Activated naive CD8-positive, alpha-beta T cell treated with anti-CD3 and anti-CD28 coated beads, Interleukin-2, amount 10 ng/mL, durations not matched to agents 7 days and 5 days (primary cell): ENCODE data around the gene SELENOH. TPM values are rescaled to one million over a fixed set of nuclear protein-coding genes. Genes with fewer than 3 reads are reported as not detected.
"Not testable (repeated sequence)": the region's sequence is repeated elsewhere in the genome, so short reads cannot be mapped to it uniquely, and the experiment has no call there.

Experiments used
- ATAC-seq: fragments of 150-1000 bp; cut with Tn5 transposase; one replicate; pipeline ENCODE4 v1.10.0; 2021; ENCODE audit warnings: low read depth, moderate library complexity
- POLR2A ChIA-PET: fragments of 350-600 bp; sonication (Branson Sonifier 250); formaldehyde crosslinking; loops from one replicate; lab custom pipeline; 2021; ENCODE audit warnings: antibody characterized with exemption; lab: Charles Lee
- DNase-seq: peaks from one replicate; pipeline ENCODE4 v3.0.0; 2021
- H3K27ac Mint-ChIP-seq: one replicate; pipeline ENCODE4 v1.8.0; 2022; ENCODE audit warnings: mild to moderate bottlenecking, mixed read lengths
- H3K27me3 Mint-ChIP-seq: one replicate; pipeline ENCODE4 v1.8.0; 2022; ENCODE audit warnings: mild to moderate bottlenecking, moderate library complexity, mixed read lengths
- H3K36me3 Mint-ChIP-seq: one replicate; pipeline ENCODE4 v1.8.0; 2021; ENCODE audit warnings: mild to moderate bottlenecking, mixed read lengths
- H3K4me1 Mint-ChIP-seq: one replicate; pipeline ENCODE4 v1.8.0; 2021; ENCODE audit warnings: mixed read lengths
- H3K4me3 Mint-ChIP-seq: one replicate; pipeline ENCODE4 v1.8.0; 2022; ENCODE audit warnings: mild to moderate bottlenecking, moderate library complexity, mixed read lengths
- H3K9me3 Mint-ChIP-seq: one replicate; pipeline ENCODE4 v1.8.0; 2021; ENCODE audit warnings: mixed read lengths
- total RNA-seq, 2 experiments: library from RNA; stranded (reverse); gene quantifications; one replicate each; pipeline ENCODE4 v1.2.3, GENCODE V29; 2021

SELENOH gene
- total RNA-seq, 2 experiments from 2014 or later, result 176 to 178 TPM

GRCh38 chr11:57716726-57717125, 24.6 kb upstream of the SELENOH start:
- H3K27me3 Mint-ChIP-seq, H3K9me3 Mint-ChIP-seq, ATAC-seq, H3K27ac Mint-ChIP-seq, POLR2A ChIA-PET, H3K4me3 Mint-ChIP-seq, DNase-seq: not testable (repeated sequence)
- Mint-ChIP-seq H3K4me1 (peaks cover 12% of the 10 kb centered on the region), H3K36me3 (peaks cover 10% of the 10 kb centered on the region)

- H3K36me3 Mint-ChIP-seq, result peaks cover 4% of the 10 kb centered on the region
- ATAC-seq (no peak), DNase-seq (no peak)
- H3K4me3 Mint-ChIP-seq, result no peak overlapping the region
- H3K27ac Mint-ChIP-seq, result no peak overlapping the region
- POLR2A ChIA-PET, result no interaction called here
- H3K4me1 Mint-ChIP-seq, result peaks cover 5% of the 10 kb centered on the region
- H3K27me3 Mint-ChIP-seq, result no peaks in the 10 kb centered on the region
- no peaks in the 10 kb centered on the region for H3K9me3 Mint-ChIP-seq
These were observed 14.1 kb upstream of the SELENOH start for GRCh38 chr11:57727185-57727584.

DNA sequence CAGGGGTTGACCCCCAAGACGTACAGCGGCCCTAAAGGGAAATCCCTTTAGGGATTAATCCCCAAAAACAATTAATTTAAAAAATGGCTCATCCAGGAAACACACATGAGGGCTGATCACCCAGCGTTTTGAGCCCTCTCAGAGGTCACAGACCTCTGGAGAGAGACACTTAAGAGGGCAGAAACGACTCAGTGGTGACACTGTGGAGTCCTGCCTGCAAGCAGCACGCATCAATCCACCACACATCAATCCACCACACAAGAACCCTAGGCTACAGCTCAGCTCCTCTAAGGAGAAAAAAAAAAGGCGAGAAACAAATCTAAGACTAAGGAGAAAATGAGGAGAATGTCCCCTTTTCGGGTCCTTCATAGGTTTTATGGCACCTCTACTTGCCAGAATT, 12.5 kb upstream of the SELENOH start:
- H3K36me3 Mint-ChIP-seq, result peaks cover 4% of the 10 kb centered on the region
- H3K4me1 Mint-ChIP-seq, result peaks cover 5% of the 10 kb centered on the region
- POLR2A ChIA-PET, result no interaction called here
- ATAC-seq (no peak), DNase-seq (no peak)
- H3K27me3 Mint-ChIP-seq, result no peaks in the 10 kb centered on the region
- no peak overlapping the region for H3K4me3 Mint-ChIP-seq
- no peaks in the 10 kb centered on the region for H3K9me3 Mint-ChIP-seq
- H3K27ac Mint-ChIP-seq, result no peak overlapping the region

- POLR2A ChIA-PET, result no interaction called here
- DNase-seq (no peak), ATAC-seq (no peak)
- H3K9me3 Mint-ChIP-seq, result no peaks in the 10 kb centered on the region
- no peaks in the 10 kb centered on the region for H3K27me3 Mint-ChIP-seq
- peaks cover 5% of the 10 kb centered on the region for H3K4me1 Mint-ChIP-seq
- H3K27ac Mint-ChIP-seq, result no peak overlapping the region
- no peak overlapping the region for H3K4me3 Mint-ChIP-seq
- peaks cover 6% of the 10 kb centered on the region for H3K36me3 Mint-ChIP-seq
These were observed 11.8 kb upstream of the SELENOH start for GRCh38 chr11:57729479-57729878.

GRCh38 chr11:57732661-57733060, 8.6 kb upstream of the SELENOH start:
- H3K27me3 Mint-ChIP-seq, result no peaks in the 10 kb centered on the region
- H3K4me3 Mint-ChIP-seq, result no peak overlapping the region
- peaks cover 14% of the 10 kb centered on the region for H3K4me1 Mint-ChIP-seq
- no peak overlapping the region for H3K27ac Mint-ChIP-seq
- DNase-seq (no peak), ATAC-seq (no peak)
- peaks cover 6% of the 10 kb centered on the region for H3K36me3 Mint-ChIP-seq
- POLR2A ChIA-PET, result interaction anchor here (1.1 kb wide), 1 partner anchor 13 kb away, joined by 3 read pairs; no protein-coding TSS in a partner anchor
- H3K9me3 Mint-ChIP-seq, result no peaks in the 10 kb centered on the region

DNA sequence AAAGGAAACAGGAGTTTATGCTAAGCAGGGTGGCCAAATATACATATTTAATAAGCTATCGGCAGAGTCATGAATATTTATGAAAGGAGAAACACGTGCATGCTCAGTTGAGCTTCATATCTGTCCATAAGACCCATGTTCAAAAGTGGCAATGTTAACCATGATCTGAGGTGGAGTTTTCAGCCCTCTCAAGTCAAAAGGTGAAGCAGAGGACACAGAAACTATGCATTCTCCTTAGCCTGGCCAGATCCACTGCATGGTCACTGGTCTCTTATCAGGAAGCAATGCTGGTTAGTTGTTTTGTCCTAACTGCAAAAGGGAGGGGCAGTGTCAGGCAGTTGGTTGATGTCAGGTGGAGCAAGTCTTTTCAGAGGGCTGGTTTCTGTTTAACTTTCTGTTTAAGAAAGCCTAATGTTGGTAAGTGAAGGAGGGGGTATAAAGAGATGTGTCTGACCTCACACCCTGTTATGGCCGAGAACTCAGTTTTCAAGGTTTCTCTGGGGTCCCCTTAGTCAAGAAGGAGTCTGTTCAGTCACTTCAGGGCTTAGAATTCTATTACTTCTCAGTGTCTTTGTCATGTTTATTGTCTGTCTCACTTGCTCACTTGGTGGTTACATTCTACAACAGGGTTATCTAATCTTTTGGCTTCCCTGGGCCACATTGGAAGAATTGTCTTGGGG, 5.5 kb upstream of the SELENOH start:
- DNase-seq (no peak), ATAC-seq (no peak)
- Mint-ChIP-seq H3K27me3 (no peaks in the 10 kb centered on the region), H3K4me3 (no peak overlapping the region), H3K36me3 (peaks cover 12% of the 10 kb centered on the region), H3K9me3 (no peaks in the 10 kb centered on the region), H3K27ac (peak overlapping the region; percentile 74), H3K4me1 (peaks cover 14% of the 10 kb centered on the region)
- POLR2A ChIA-PET, result interaction anchor here (0.6 to 1.2 kb wide), 4 partner anchors 11 to 202 kb away, joined by 3 to 6 read pairs (median 4); no protein-coding TSS in a partner anchor

DNA sequence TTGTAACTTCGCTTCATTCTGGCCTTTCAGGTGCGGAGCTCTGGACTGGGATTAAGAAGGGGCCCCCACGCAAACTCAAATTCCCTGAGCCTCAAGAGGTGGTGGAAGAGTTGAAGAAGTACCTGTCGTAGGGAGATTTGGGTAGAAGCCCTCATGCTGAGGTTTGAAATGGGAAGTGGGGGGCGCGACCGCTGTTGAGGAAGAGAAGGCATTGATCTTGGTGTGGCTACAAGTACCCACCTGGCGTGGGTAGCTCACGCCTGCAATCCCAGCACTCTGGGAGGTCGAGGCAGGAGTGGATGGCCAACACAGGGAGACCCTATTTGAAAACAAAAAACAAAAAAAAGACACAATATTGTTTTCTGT, 779 bp downstream of the SELENOH start:
- POLR2A ChIA-PET, result interaction anchor here (0.6 to 2.5 kb wide), 22 partner anchors 10 to 836 kb away, joined by 3 to 36 read pairs (median 4); partner anchors contain the start of genes BTBD18, MED19, SLC43A1 and TIMM10
- Mint-ChIP-seq H3K9me3 (no peaks in the 10 kb centered on the region), H3K4me1 (peaks cover 36% of the 10 kb centered on the region), H3K27ac (peak overlapping the region; percentile 100), H3K4me3 (peak overlapping the region; percentile 100), H3K27me3 (no peaks in the 10 kb centered on the region), H3K36me3 (peaks cover 38% of the 10 kb centered on the region)
- no peak for ATAC-seq
- no peak for DNase-seq

GRCh38 chr11:57744357-57744756, 3.1 kb downstream of the SELENOH start:
- peak overlapping the region; percentile 44 for H3K27ac Mint-ChIP-seq
- no peak for DNase-seq
- POLR2A ChIA-PET, result interaction anchor here (0.6 to 0.8 kb wide), 3 partner anchors 19 to 177 kb away, joined by 3 to 4 read pairs (median 4); no protein-coding TSS in a partner anchor
- H3K4me3 Mint-ChIP-seq, result peak overlapping the region; percentile 21
- peaks cover 36% of the 10 kb centered on the region for H3K36me3 Mint-ChIP-seq
- no peak for ATAC-seq
- H3K4me1 Mint-ChIP-seq, result peaks cover 37% of the 10 kb centered on the region
- no peaks in the 10 kb centered on the region for H3K9me3 Mint-ChIP-seq
- H3K27me3 Mint-ChIP-seq, result no peaks in the 10 kb centered on the region

DNA sequence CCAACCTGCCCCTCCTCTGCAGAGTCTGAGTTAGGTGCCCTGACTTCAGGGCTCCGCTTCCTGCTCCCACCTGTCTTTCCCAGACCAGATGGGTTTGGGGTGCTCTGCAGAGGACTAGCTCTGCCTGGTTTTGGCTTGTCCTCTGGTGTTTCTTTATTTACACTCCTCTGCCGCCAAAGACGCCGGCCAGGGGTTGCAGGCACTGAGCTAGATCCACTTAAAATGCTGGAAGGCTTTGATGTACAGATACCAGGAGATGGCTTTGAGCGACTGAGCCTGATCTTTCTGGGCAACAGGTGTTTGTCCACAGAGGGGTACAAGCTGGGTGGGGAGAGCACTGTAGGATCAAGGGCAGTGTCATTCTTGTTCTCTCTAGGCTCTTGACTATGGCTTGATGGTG, 3.9 kb downstream of the SELENOH start:
- H3K27ac Mint-ChIP-seq, result peak overlapping the region; percentile 75
- H3K4me1 Mint-ChIP-seq, result peaks cover 34% of the 10 kb centered on the region
- POLR2A ChIA-PET, result interaction anchor here (0.7 to 1.1 kb wide), 2 partner anchors 13 to 178 kb away, joined by 3 read pairs; no protein-coding TSS in a partner anchor
- no peak for DNase-seq
- H3K4me3 Mint-ChIP-seq, result no peak overlapping the region
- H3K9me3 Mint-ChIP-seq, result no peaks in the 10 kb centered on the region
- ATAC-seq, result no peak
- H3K36me3 Mint-ChIP-seq, result peaks cover 34% of the 10 kb centered on the region
- no peaks in the 10 kb centered on the region for H3K27me3 Mint-ChIP-seq

- DNase-seq (no peak), ATAC-seq (no peak)
- Mint-ChIP-seq H3K9me3 (no peaks in the 10 kb centered on the region), H3K4me3 (no peak overlapping the region), H3K36me3 (peaks cover 32% of the 10 kb centered on the region), H3K27me3 (no peaks in the 10 kb centered on the region), H3K27ac (peak overlapping the region; percentile 22), H3K4me1 (peaks cover 30% of the 10 kb centered on the region)
- POLR2A ChIA-PET, result interaction anchor here (0.7 to 1.2 kb wide), 2 partner anchors 11 to 12 kb away, joined by 3 to 6 read pairs; no protein-coding TSS in a partner anchor
These were observed 5.6 kb downstream of the SELENOH start for GRCh38 chr11:57746920-57747319.

DNA sequence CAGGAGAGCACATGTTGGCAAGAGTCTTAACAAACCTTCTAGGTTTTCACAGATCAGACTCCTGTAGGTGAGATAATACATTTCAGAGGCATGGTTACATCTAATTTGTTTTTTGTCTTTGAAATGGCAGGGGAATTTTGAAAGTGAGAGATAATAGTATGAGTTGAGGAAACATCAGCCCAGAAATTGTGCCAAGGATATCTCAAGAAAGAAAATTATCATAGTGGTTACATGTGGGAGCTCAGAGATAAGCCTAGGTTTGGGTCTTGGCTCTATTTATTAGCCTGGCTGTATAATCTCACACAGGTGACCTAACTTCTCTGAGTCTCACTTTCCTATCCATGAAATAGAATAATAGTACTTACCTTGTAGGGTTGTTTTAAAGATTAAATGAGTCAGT, 9.9 kb downstream of the SELENOH start:
- peaks cover 10% of the 10 kb centered on the region for H3K4me1 Mint-ChIP-seq

GRCh38 chr11:57751676-57752253, 10.5 kb downstream of the SELENOH start, which contains the start of gene BTBD18:
BTBD18 (minus strand) TSS chr11:57751819; CDS start chr11:57751188, 631 bp downstream.
- Mint-ChIP-seq H3K4me1 (peaks cover 8% of the 10 kb centered on the region), H3K27me3 (no peaks in the 10 kb centered on the region), H3K36me3 (peaks cover 8% of the 10 kb centered on the region), H3K27ac (peak within 1 kb of the TSS; percentile 65), H3K9me3 (no peaks in the 10 kb centered on the region), H3K4me3 (no peak within 1 kb of the TSS)
- peak; percentile 47 for ATAC-seq
- POLR2A ChIA-PET, result interaction anchor here (1.8 to 2.0 kb wide), 2 partner anchors 10 to 49 kb away, joined by 10 to 13 read pairs; partner anchors contain the start of gene SELENOH
- DNase-seq, result no peak

More for the DNA sequence above, 9.9 kb downstream of the SELENOH start:
- Mint-ChIP-seq H3K4me3 (no peak overlapping the region), H3K36me3 (peaks cover 8% of the 10 kb centered on the region), H3K9me3 (no peaks in the 10 kb centered on the region), H3K27me3 (no peaks in the 10 kb centered on the region), H3K27ac (peak overlapping the region; percentile 65)
- DNase-seq (no peak), ATAC-seq (no peak)
- POLR2A ChIA-PET, result interaction anchor here (1.8 to 2.0 kb wide), 2 partner anchors 9 to 50 kb away, joined by 10 to 13 read pairs; partner anchors contain the start of gene SELENOH

GRCh38 chr11:57752954-57753353, 11.7 kb downstream of the SELENOH start:
- DNase-seq (no peak), ATAC-seq (no peak)
- POLR2A ChIA-PET, result interaction anchor here (2.0 kb wide), 1 partner anchor 48 kb away, joined by 10 read pairs; no protein-coding TSS in a partner anchor
- Mint-ChIP-seq H3K4me1 (peaks cover 5% of the 10 kb centered on the region), H3K27ac (no peak overlapping the region), H3K36me3 (peaks cover 3% of the 10 kb centered on the region), H3K4me3 (no peak overlapping the region), H3K27me3 (no peaks in the 10 kb centered on the region), H3K9me3 (no peaks in the 10 kb centered on the region)
